ENCODE results near the gene OR6C70. TPM values are rescaled to one million over a fixed set of nuclear protein-coding genes. Genes with fewer than 3 reads are reported as not detected.

OR6C70 gene
- total and polyA plus RNA-seq, 3 donors from 2014 or later, result not detected

- Histone ChIP-seq H3K9me3 (no peaks in the 10 kb centered on the region), H3K4me3 (no peak overlapping the region), H3K27me3 (no peaks in the 10 kb centered on the region), H3K36me3 (ENCODE audit: low read depth, missing control alignments) (no peaks in the 10 kb centered on the region), H3K27ac (no peak overlapping the region), H3K4me1 (no peaks in the 10 kb centered on the region)
- TF ChIP-seq POLR2A (IDR thresholded peaks at IDR 0.05) (no peak), CTCF (IDR thresholded peaks at IDR 0.05) (no peak)
- WGBS, 2 donors, result 88 to 100% methylated on average over 2 of the region's 2 CpGs
- intact Hi-C loops (cut with DNase I; ENCODE audit: low total_unique reads), result no loop called here
- no peak for DNase-seq
These were observed 49.5 kb downstream of the OR6C70 start for GRCh38 chr12:55420307-55420962.

Other genes starting within 250 kb of the OR6C70 start
- gene OR10A7, start 249.1 kb downstream of the OR6C70 start, total RNA-seq, result not detected
- not detected for gene OR10A7, start 249.1 kb downstream of the OR6C70 start, polyA plus RNA-seq (ENCODE audit: insufficient read depth, low read depth, low replicate concordance)
- gene OR6C74, start 225.5 kb downstream of the OR6C70 start, total RNA-seq, result not detected
- gene OR6C74, start 225.5 kb downstream of the OR6C70 start, polyA plus RNA-seq (ENCODE audit: insufficient read depth, low read depth, low replicate concordance), result not detected
- gene OR6C6, start 173.6 kb downstream of the OR6C70 start, total RNA-seq, result not detected
- gene OR6C6, start 173.6 kb downstream of the OR6C70 start, polyA plus RNA-seq (ENCODE audit: insufficient read depth, low read depth, low replicate concordance), result not detected
- gene OR6C1, start 155.8 kb downstream of the OR6C70 start, total RNA-seq, result not detected
- not detected for gene OR6C1, start 155.8 kb downstream of the OR6C70 start, polyA plus RNA-seq (ENCODE audit: insufficient read depth, low read depth, low replicate concordance)
- gene OR6C3, start 139.4 kb downstream of the OR6C70 start, total RNA-seq, result under 1 TPM in 1 of 2 donors, not detected in 1; 0.55 TPM
- not detected for gene OR6C3, start 139.4 kb downstream of the OR6C70 start, polyA plus RNA-seq (ENCODE audit: insufficient read depth, low read depth, low replicate concordance)
- under 1 TPM; 0.12 to 0.87 TPM for gene OR6C75, start 107.2 kb downstream of the OR6C70 start, total RNA-seq
- not detected for gene OR6C75, start 107.2 kb downstream of the OR6C70 start, polyA plus RNA-seq (ENCODE audit: insufficient read depth, low read depth, low replicate concordance)
- gene OR6C65, start 69.6 kb downstream of the OR6C70 start, total RNA-seq, result not detected
- gene OR6C65, start 69.6 kb downstream of the OR6C70 start, polyA plus RNA-seq (ENCODE audit: insufficient read depth, low read depth, low replicate concordance), result not detected
- not detected for gene OR6C76, start 43.9 kb downstream of the OR6C70 start, total RNA-seq
- not detected for gene OR6C76, start 43.9 kb downstream of the OR6C70 start, polyA plus RNA-seq (ENCODE audit: insufficient read depth, low read depth, low replicate concordance)
- gene OR6C2, start 26.1 kb downstream of the OR6C70 start, total RNA-seq, result under 1 TPM in 1 of 2 donors, not detected in 1; 0.12 TPM
- not detected for gene OR6C2, start 26.1 kb downstream of the OR6C70 start, polyA plus RNA-seq (ENCODE audit: insufficient read depth, low read depth, low replicate concordance)
- gene OR6C68, start 22.2 kb upstream of the OR6C70 start, total RNA-seq, result not detected
- gene OR6C68, start 22.2 kb upstream of the OR6C70 start, polyA plus RNA-seq (ENCODE audit: insufficient read depth, low read depth, low replicate concordance), result not detected
- gene OR6C4, start 79.5 kb upstream of the OR6C70 start, total RNA-seq, result not detected
- gene OR6C4, start 79.5 kb upstream of the OR6C70 start, polyA plus RNA-seq (ENCODE audit: insufficient read depth, low read depth, low replicate concordance), result not detected
- gene OR2AP1, start 102.3 kb upstream of the OR6C70 start, total RNA-seq, result not detected
- gene OR2AP1, start 102.3 kb upstream of the OR6C70 start, polyA plus RNA-seq (ENCODE audit: insufficient read depth, low read depth, low replicate concordance), result not detected
- not detected for gene OR10P1, start 166.8 kb upstream of the OR6C70 start, total RNA-seq
- not detected for gene OR10P1, start 166.8 kb upstream of the OR6C70 start, polyA plus RNA-seq (ENCODE audit: insufficient read depth, low read depth, low replicate concordance)
- 10 to 100 TPM; 26.4 to 30.6 TPM for gene ITGA7, start 237.8 kb upstream of the OR6C70 start, total RNA-seq
- 43.3 TPM for gene ITGA7, start 237.8 kb upstream of the OR6C70 start, polyA plus RNA-seq (ENCODE audit: insufficient read depth, low read depth, low replicate concordance)
- gene BLOC1S1, start 245.9 kb upstream of the OR6C70 start, total RNA-seq, result 100 to 1,000 TPM; 110 to 145 TPM
- 108 TPM for gene BLOC1S1, start 245.9 kb upstream of the OR6C70 start, polyA plus RNA-seq (ENCODE audit: insufficient read depth, low read depth, low replicate concordance)

All from testis (tissue), 3 donors.